HG02678 (cell line): Measurements from ENCODE around the gene SET.
"Not testable (repeated sequence)": the region's sequence is repeated elsewhere in the genome, so short reads cannot be mapped to it uniquely, and the experiment has no call there.

Experiments
- ATAC-seq: cut with Tn5 transposase; IDR thresholded peaks from one replicate; pipeline ENCODE4 v1.9.1; 2021; ENCODE audit warnings: mild to moderate bottlenecking, moderate library complexity; ENCODE audit not compliant: unreplicated experiment

SET gene

GRCh38 chr9:128688501-128689292, at the start of gene SET:
SET (plus strand) TSS chr9:128689222; CDS start chr9:128689583, 361 bp downstream.
- peak; percentile 76 for ATAC-seq

DNA sequence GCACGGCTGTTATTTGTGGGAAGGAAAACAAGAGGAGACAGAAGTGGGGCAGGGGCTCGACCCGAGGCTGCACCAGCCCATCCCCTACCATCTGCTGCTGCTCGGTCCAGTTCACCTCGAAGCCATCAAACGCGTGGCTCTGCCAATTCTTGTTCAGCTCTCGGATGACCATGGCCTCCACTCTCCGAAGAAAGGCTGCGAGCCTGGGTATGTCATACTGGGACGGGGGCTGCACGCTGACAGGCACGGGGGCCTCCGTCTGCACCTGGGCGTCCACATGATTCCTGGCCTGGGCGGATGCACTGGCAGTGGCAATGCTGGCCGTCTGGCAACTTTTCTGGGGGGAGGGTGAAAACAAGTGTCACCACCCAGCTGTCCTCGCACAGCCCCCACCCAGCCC, 48.4 kb upstream of the SET start:
- ATAC-seq: no peak

- no peak for ATAC-seq
Observed at GRCh38 chr9:128642675-128643245, 46.3 kb upstream of the SET start.

DNA sequence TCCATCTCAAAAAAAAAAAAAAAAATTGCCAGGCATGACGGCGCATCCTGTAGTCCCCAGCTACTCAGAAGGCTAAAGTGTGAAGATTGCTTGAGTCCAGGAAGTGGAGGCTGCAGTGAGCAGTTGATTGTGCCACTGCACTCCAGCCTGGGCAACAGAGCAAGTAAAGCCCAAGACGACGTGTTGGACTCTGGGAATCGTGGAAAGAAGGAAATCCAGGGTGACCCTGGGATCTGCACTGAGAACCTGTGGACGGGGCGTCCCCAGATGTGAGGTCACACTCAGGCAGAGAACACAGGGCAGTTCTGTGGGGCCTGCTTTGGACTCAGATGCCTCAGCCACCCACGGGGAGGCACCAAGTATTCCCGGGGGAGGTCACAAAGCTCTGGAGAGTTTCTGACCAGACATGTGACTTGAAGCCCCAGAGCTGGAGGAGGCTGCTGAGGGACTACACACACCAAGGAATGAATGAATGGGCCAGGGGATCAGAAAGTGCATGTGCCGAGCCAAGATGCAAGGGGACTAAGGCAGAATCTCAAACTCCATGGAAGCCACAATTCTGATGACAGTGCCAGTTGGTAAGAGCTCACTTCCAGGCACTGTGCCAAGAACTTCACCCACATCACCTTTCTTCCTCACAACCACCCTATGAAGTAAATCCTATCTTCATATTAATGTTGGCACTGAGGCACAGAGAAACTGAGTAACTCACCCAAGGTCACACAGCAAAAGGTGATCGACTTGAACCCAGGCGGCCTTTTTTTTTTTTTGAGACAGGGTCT, 45.3 kb upstream of the SET start:
- ATAC-seq: no peak

DNA sequence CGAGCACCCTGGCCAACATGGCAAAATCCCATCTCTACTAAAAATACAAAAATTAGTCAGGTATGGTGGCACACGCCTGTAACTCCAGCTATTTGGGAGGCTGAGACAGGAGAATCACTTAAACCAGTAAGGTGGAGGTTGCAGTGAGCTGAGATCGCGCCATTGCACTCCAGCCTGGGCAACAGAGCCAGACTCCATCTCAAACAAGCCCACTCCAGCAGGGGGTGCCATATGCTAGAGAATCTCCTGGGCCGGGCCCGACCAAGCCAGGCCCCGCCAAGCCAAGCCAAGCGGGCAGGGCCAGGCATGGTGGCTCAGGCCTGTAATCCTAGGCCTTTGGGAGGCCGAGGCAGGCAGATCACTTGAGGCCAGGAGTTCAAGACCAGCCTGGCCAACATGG, 40.8 kb upstream of the SET start:
- not testable (repeated sequence) for ATAC-seq

DNA sequence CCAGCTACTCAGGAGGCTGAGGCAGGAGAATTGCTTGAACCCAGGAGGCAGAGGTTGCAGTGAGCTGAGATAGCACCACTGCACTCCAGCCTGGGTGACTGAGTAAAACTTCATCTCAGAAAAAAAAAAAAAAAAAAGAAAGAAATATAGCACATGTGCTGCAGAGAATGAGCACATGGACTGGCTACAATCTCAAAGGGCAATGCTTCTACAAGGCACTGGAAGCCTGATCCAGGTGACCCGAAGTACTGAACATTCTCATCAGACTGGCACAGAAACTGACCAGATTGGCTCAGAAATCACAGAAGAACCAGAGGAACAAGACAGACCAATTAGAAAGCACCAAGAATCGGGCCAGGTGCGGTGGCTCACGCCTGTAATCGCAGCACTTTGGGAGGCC, 37.2 kb upstream of the SET start:
- no peak for ATAC-seq

- no peak for ATAC-seq
Observed at GRCh38 chr9:128653908-128654307, 35.1 kb upstream of the SET start.

DNA sequence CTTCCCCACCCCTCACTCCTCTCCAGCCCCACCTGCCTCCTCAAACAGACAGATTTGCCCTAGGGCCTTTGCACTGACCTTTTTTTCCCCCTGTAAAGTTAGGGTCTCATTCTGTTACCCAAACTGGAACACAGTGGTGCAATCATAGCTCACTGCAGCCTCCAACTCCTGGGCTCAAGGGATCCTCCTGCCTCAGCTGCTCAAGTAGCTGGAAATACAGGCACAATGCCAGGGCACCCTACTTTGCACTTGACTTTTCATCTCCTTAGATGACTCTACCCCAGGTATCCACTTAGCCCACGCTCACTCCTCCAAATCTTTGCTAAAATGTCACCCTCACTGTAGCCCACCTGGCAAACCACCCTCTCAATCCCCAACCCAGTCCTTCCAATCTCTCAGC, 34.5 kb upstream of the SET start:
- no peak for ATAC-seq

DNA sequence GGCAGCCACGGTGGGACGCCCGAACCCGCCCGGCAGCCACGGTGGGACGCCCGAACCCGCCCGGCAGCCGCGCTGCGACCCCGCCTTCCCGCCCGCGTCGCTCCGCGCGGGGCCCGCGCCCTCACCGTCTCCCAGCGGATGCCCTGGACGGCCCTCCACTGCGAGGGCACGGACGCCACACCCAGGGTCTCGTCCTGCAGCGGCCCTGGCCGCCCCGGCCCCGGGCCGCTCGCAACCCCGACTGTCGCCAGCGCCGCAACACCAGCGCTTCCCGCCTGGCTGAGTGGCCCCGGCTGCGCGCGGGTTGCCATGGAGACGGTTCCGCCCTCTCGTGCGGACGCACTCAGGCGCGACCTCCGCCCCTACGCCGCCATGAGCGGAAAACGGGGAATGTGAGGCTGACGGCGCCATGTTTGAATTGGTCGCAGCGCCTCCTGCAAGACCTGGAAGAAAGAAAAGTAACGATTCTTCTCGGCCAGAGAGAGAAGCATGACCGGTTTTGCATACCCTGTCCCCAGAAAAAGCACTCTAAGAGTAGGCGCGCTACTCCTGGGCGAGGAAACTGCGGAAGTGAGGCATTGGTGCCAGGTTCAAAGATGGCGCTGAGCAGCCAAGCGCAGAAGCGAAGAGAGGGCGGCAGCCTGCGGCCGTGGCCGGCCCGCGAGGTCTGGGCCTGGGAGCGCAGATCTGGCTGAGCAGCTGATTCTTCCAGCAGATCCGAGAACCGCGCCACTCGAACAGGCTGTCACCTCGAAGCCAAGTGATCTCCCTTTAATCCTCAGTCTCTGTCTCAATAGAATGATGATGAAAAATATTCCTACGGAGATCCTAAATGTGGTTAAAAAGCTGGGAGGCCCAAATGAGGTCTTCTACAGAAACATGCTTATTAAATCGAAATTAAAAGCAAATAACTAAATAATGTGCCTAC, 32.3 kb upstream of the SET start, which contains the start of gene DYNC2I2:
Gene DYNC2I2, minus strand, starts transcription at position 432 of the 928 bp plus-strand sequence. Its CDS starts 121 bp downstream, at position 311.
- ATAC-seq: peak; percentile 64

GRCh38 chr9:128657344-128657704, 31.7 kb upstream of the SET start:
- ATAC-seq: no peak

- ATAC-seq: no peak
Observed at GRCh38 chr9:128657796-128658195, 31.2 kb upstream of the SET start.

- not testable (repeated sequence) for ATAC-seq
Observed at GRCh38 chr9:128666481-128666941, 22.5 kb upstream of the SET start.

DNA sequence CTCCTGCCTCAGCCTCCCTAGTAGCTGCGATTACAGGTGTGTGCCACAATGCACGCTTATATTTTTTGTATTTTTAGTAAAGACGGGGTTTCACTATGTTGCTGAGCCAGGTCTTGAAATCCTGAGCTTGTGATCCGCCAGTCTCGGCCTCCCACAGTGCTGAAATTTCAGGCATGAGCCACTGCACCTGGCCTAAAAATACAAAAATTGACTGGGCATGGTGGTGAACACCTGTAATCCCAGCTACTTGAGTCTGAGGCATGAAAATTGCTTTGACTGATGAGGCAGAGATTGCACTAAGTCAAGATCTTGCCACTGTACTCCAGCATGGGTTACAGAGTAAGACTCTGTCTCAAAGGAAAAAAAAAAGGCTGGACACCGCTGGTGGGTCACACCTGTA, 19.2 kb upstream of the SET start:
- ATAC-seq: no peak

DNA sequence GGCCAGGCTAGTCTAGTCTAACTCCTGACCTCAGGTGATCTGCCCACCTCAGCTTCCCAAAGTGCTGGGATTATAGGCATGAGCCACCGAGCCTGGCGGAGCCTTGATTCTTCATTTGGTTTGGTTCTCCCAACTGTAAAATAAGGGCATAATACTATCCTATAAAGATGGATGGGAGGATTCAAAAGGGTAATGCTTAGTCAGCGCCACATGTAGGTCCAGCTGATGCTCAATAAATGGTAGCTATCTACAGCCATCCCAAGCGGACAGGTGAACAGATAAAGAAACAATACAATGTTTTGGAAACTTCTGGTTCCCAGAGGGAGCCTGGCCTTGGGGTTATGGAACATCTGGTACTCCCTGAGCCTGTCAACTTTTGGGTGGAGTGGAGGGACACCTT, 13.6 kb upstream of the SET start:
- ATAC-seq: no peak

- ATAC-seq: no peak
Observed at GRCh38 chr9:128677794-128678193, 11.2 kb upstream of the SET start.

GRCh38 chr9:128683340-128684064, 5.5 kb upstream of the SET start:
- peak; percentile 38 for ATAC-seq

DNA sequence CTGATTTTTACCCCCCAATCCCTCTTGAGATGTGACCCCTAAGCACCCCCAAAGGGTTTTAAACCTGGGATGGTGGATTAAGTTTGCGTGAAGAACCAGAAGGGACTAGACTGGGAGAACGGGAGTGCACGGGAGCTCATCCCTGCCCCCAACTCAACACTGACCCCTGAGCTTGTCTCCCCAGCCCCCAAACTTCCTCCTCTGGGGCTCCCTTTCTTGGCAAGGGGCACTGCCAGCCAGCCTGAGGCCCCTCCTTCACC, 5.0 kb upstream of the SET start:
- no peak for ATAC-seq

DNA sequence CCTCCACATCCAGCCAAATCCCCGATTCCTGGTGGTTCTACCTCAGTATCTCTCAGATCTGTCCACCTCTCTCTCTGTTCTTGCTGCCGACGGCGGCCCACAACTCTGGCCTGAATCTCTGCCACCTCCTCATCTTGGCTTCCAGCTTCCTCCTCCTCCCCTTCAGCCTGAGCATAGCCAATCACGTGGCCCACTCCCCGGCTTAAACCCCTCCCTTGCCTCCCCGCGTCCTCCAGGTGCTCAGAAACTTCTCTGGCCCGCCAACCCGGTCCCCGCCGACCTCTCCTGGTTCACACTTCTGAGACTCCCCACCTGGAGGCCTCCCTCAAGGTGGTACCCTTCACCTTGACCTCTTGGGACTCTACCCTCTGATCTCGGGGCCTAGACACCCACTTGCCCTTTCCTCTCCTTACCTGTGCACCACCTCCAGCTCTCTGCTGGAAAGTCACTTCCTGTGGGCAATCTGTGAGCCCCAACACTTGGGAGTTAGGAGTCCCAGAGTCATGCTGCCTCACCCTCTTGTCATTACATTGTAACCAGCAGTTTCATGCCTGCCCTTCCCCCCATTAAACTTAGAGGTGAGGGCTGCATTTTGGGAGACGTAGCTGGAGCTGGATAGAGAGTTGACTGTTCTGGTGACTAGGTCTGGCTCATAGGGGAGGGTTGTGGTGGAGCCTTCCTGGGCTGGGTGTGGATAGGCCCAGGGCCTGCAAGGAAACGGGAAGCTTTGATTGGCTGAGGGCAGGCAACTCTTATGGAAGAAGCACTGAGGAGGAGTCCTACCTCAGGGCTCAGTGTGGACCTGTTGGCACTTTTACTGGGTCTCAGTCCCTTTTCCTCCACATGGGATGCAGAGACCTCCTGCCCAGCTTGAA, 4.5 kb upstream of the SET start:
- peak; percentile 32 for ATAC-seq
